OCI-LY3 (cell line): ENCODE data around the gene LMNB1.
"Not testable (repeated sequence)": the region's sequence is repeated elsewhere in the genome, so short reads cannot be mapped to it uniquely, and the experiment has no call there.

Source experiments
- H2AFZ ChIP-seq: fragments of 200-600, 300-600 bp; shearing (Covaris generic); 2 replicates; pipeline ENCODE4 v1.6.0; 2014; ENCODE audit warnings: antibody characterized with exemption, low read depth, low read length
- H3K27ac ChIP-seq: fragments of 200-600, 300-600 bp; sonication (generic); 2 replicates; pipeline ENCODE4 v1.5.1; 2014; ENCODE audit warnings: mild to moderate bottlenecking, low read length, moderate library complexity, mixed read lengths
- H3K27me3 ChIP-seq: fragments of 200-600, 300-600 bp; sonication (generic); 2 replicates; pipeline ENCODE4 v1.6.1; 2014; ENCODE audit warnings: low read depth, low read length, mixed read lengths
- H3K36me3 ChIP-seq: fragments of 200-600, 300-600 bp; sonication (generic); replicated peaks from 2 replicates; pipeline ENCODE3; 2014; ENCODE audit warnings: low read depth, low read length, mixed read lengths
- H3K4me1 ChIP-seq: fragments of 300-600, 200-600 bp; sonication (generic); 2 replicates; pipeline ENCODE4 v1.6.1; 2014; ENCODE audit warnings: low read length, mixed read lengths
- H3K4me2 ChIP-seq: fragments of 200-600, 300-600 bp; sonication (generic); 2 replicates; pipeline ENCODE4 v1.6.1; 2014; ENCODE audit warnings: low read length, mixed read lengths
- H3K4me3 ChIP-seq: fragments of 300-600, 200-600 bp; sonication (generic); 2 replicates; pipeline ENCODE4 v1.5.1; 2014; ENCODE audit warnings: antibody characterized with exemption, mild to moderate bottlenecking, low read length, moderate library complexity
- H3K79me2 ChIP-seq: fragments of 300-600, 200-600 bp; shearing (Covaris generic); 2 replicates; pipeline ENCODE4 v1.6.1; 2014; ENCODE audit warnings: mild to moderate bottlenecking, low read length, mixed read lengths
- H3K9ac ChIP-seq: fragments of 300-600, 200-600 bp; shearing (Covaris generic); 2 replicates; pipeline ENCODE4 v1.6.0; 2014; ENCODE audit warnings: mild to moderate bottlenecking, low read length, moderate library complexity
- H3K9me3 ChIP-seq: fragments of 200-600, 300-600 bp; shearing (Covaris generic); 2 replicates; pipeline ENCODE4 v1.6.1; 2014; ENCODE audit warnings: low read length, mixed read lengths; ENCODE audit not compliant: insufficient read depth
- H4K20me1 ChIP-seq: fragments of 200-600, 300-600 bp; sonication (generic); 2 replicates; pipeline ENCODE4 v1.6.1; 2016; ENCODE audit warnings: low read length, mixed read lengths; ENCODE audit not compliant: insufficient read depth
- CTCF ChIP-seq: fragments of 200-600, 300-600 bp; sonication (generic); IDR thresholded peaks from 2 replicates; pipeline ENCODE4 v1.5.1; 2014; ENCODE audit warnings: antibody characterized with exemption, low read length, low read depth
- EZH2phosphoT487 ChIP-seq: fragments of 200-600 bp; shearing (Covaris generic); IDR thresholded peaks from 2 replicates; pipeline ENCODE4 v1.6.1; 2018; ENCODE audit warnings: antibody characterized with exemption, mixed run types, low read depth

Gene LMNB1

GRCh38 chr5:126837906-126838539, 61.1 kb downstream of the LMNB1 start:
- no peak for TF ChIP-seq CTCF
- no peak for TF ChIP-seq EZH2phosphoT487
- Histone ChIP-seq H4K20me1 (no peaks in the 10 kb centered on the region), H2AFZ (no peak overlapping the region), H3K9me3 (no peaks in the 10 kb centered on the region), H3K36me3 (peaks cover 18% of the 10 kb centered on the region), H3K79me2 (no peaks in the 10 kb centered on the region), H3K4me3 (no peak overlapping the region), H3K4me1 (0 out of 2 replicates have a peak, but pooled peaks cover 4% of the 10 kb centered on the region), H3K27ac (no peak overlapping the region), H3K4me2 (no peak overlapping the region), H3K27me3 (no peaks in the 10 kb centered on the region), H3K9ac (no peak overlapping the region)

GRCh38 chr5:126839407-126839806, 62.5 kb downstream of the LMNB1 start:
- H3K9ac ChIP-seq, H3K4me2 ChIP-seq, H3K79me2 ChIP-seq, H3K27ac ChIP-seq, H3K36me3 ChIP-seq, H2AFZ ChIP-seq, H4K20me1 ChIP-seq, H3K4me3 ChIP-seq, H3K9me3 ChIP-seq, H3K4me1 ChIP-seq, H3K27me3 ChIP-seq: not testable (repeated sequence)

GRCh38 chr5:126843375-126843774, 66.4 kb downstream of the LMNB1 start:
- not testable (repeated sequence) for H3K4me1 ChIP-seq, H3K36me3 ChIP-seq, H3K79me2 ChIP-seq, H3K9me3 ChIP-seq, H3K4me2 ChIP-seq, H4K20me1 ChIP-seq, H3K27ac ChIP-seq, H2AFZ ChIP-seq, H3K9ac ChIP-seq, H3K4me3 ChIP-seq, H3K27me3 ChIP-seq

GRCh38 chr5:126845470-126846070, 68.6 kb downstream of the LMNB1 start:
- H2AFZ ChIP-seq, H3K4me1 ChIP-seq, H3K27me3 ChIP-seq, H3K79me2 ChIP-seq, H3K4me3 ChIP-seq, H4K20me1 ChIP-seq, H3K9me3 ChIP-seq, H3K36me3 ChIP-seq, H3K9ac ChIP-seq: not testable (repeated sequence)
- H3K4me2 ChIP-seq = peak overlapping the region; percentile 58
- H3K27ac ChIP-seq = 0 out of 2 replicates have a peak overlapping the region, but pooled peaks have one; percentile 30

GRCh38 chr5:126846344-126846743, 69.4 kb downstream of the LMNB1 start:
- Histone ChIP-seq H3K9ac (no peak overlapping the region), H2AFZ (no peak overlapping the region), H3K4me1 (peaks cover 5% of the 10 kb centered on the region), H3K4me2 (no peak overlapping the region), H3K27ac (no peak overlapping the region), H3K36me3 (no peaks in the 10 kb centered on the region), H3K27me3 (no peaks in the 10 kb centered on the region), H3K9me3 (no peaks in the 10 kb centered on the region), H3K79me2 (no peaks in the 10 kb centered on the region), H4K20me1 (no peaks in the 10 kb centered on the region), H3K4me3 (no peak overlapping the region)
- TF ChIP-seq CTCF = no peak
- TF ChIP-seq EZH2phosphoT487 = no peak
